Spleen (tissue), 11 donors: ENCODE data around the gene SH3BP1. TPM values are rescaled to one million over a fixed set of nuclear protein-coding genes. Genes with fewer than 3 reads are reported as not detected.
A peak's percentile ranks its signal among the peaks of the same experiment; 100 is the strongest.

ENCODE experiments used
- DNase-seq: peaks from one replicate; pipeline ENCODE4 v3.0.0-alpha.2; 2020
- H3K27ac ChIP-seq, 8 donors: fragments of 200-600 bp; sonication (generic) in 7 of 8; 1 replicate in 4 of 8; 2 replicates in 4 of 8; pipeline versions ENCODE4 v1.5.0 to v1.8.0; 2016 to 2021; ENCODE audit warnings: inconsistent platforms in 4 of 8, mild to moderate bottlenecking in 4 of 8, moderate library complexity in 1 of 8
- H3K27me3 ChIP-seq, 7 donors: fragments of 200-600 bp; sonication (generic) in 6 of 7; replicated peaks in 1 of 7; 1 replicate in 4 of 7; 2 replicates in 3 of 7; pipeline versions ENCODE4 v1.5.0 to v1.8.0; 2016 to 2021; ENCODE audit warnings: inconsistent platforms in 3 of 7, mild to moderate bottlenecking in 1 of 7
- H3K36me3 ChIP-seq, 6 donors: fragments of 200-600 bp; sonication (generic) in 5 of 6; 1 replicate in 4 of 6; 2 replicates in 2 of 6; pipeline versions ENCODE4 v1.5.0 to v1.8.0; 2016 to 2021; ENCODE audit warnings: inconsistent platforms in 2 of 6
- H3K4me1 ChIP-seq, 6 donors: fragments of 200-600 bp; sonication (generic) in 5 of 6; 1 replicate in 3 of 6; 2 replicates in 3 of 6; pipeline versions ENCODE4 v1.5.0 to v1.8.0; 2016 to 2021; ENCODE audit warnings: inconsistent platforms in 3 of 6
- H3K4me3 ChIP-seq, 8 donors: fragments of 200-600 bp; sonication (generic) in 7 of 8; 1 replicate in 4 of 8; 2 replicates in 4 of 8; pipeline versions ENCODE4 v1.5.0 to v1.8.0; 2016 to 2021; ENCODE audit warnings: inconsistent platforms in 4 of 8, mild to moderate bottlenecking in 4 of 8, moderate library complexity in 2 of 8
- H3K9me3 ChIP-seq, 8 donors: fragments of 200-600 bp; sonication (generic) in 7 of 8; 1 replicate in 4 of 8; 2 replicates in 4 of 8; pipeline versions ENCODE4 v1.5.0 to v1.8.0; 2016 to 2021; ENCODE audit warnings: inconsistent platforms in 4 of 8
- POLR2A ChIP-seq, 3 donors: fragments of 450-650 bp; IDR thresholded peaks; one replicate each; pipeline ENCODE4 v1.5.1; 2017; ENCODE audit warnings: antibody characterized with exemption in 3 of 3, mild to moderate bottlenecking in 1 of 3
- POLR2AphosphoS5 ChIP-seq, 3 donors: sonication (generic); formaldehyde crosslinking; IDR thresholded peaks; one replicate each; pipeline ENCODE4 v1.5.1; 2017; ENCODE audit warnings: antibody characterized with exemption in 3 of 3
- WGBS, 5 donors: extraction: QIAGEN DNeasy Blood & Tissue Kit in 3 of 5; methylation state at CpG; one replicate each; pipeline versions ENCODE4 v1.1.5 to v1.1.7; 2013 to 2018; 5-methylcytosine and 5-hydroxymethylcytosine counted together
- intact Hi-C: fragments of 100-400 bp; cut with DNase I; formaldehyde crosslinking; loops from one replicate; pipeline ENCODE4 v1.15.0; 2023; ENCODE audit warnings: low total_unique reads
- polyA plus RNA-seq, 3 donors: library from polyadenylated mRNA; stranded (reverse); fragments of 200-250 nt; gene quantifications; one replicate each; pipeline ENCODE4 v1.2.1, GENCODE V29; 2013
- total RNA-seq, 7 donors: library from RNA; depleted of rRNA in 3 of 7; stranded (reverse); fragments of >200 nt in 3 of 7; fragmentation: NEBNext Ultra II Directional in 4 of 7; extraction: Animal tissue kit (Norgen Biotek cat#: 25700) in 4 of 7; gene quantifications; one replicate each; pipeline versions ENCODE4 v1.1.0 to v1.2.1, GENCODE V29; 2016 to 2021
- TF ChIP-seq, protein P1 (sequence below), 11 experiments: fragments of 200-600 bp in 7 of 11; fragments of 450-650 bp in 4 of 11; sonication (generic) in 4 of 11; IDR thresholded peaks in 8 of 11; conservative IDR thresholded peaks in 3 of 11; 1 replicate in 7 of 11; 2 replicates in 4 of 11; pipeline versions ENCODE4 v1.4.0 to v1.8.0; 2016 to 2021; ENCODE audit warnings: antibody characterized with exemption in 11 of 11, inconsistent platforms in 4 of 11, mild to moderate bottlenecking in 1 of 11
- donor health status: healthy with polysubstance abuse.
- donor health status: DM: no; HTN: no; CAD: no; lungs with moderate emphysema.
- donor health status: DM: no; HTN: no; CAD: no.
- donor health status: Bipolar disorder and iron deficiency.
- donor health status: healthy.
- donor health status: DM: no; HTN: no; CAD: no.
- donor health status: DM: yes; HTN: yes; CAD: no.

SH3BP1 gene
- total and polyA plus RNA-seq, 10 donors = 17.7 to 78.9 (median 57.2) TPM

- no peaks in the 10 kb centered on the region for H3K9me3 ChIP-seq
- H3K27me3 ChIP-seq = no peaks in the 10 kb centered on the region
- peak overlapping the region; percentile 80 to 96 (median 90) for H3K27ac ChIP-seq
- WGBS, 5 donors = 62 to 78% (median 68%) methylated on average over 11 to 14 of the region's 14 CpGs
- peak; percentile 85 for DNase-seq
- TF ChIP-seq, protein P1, sequence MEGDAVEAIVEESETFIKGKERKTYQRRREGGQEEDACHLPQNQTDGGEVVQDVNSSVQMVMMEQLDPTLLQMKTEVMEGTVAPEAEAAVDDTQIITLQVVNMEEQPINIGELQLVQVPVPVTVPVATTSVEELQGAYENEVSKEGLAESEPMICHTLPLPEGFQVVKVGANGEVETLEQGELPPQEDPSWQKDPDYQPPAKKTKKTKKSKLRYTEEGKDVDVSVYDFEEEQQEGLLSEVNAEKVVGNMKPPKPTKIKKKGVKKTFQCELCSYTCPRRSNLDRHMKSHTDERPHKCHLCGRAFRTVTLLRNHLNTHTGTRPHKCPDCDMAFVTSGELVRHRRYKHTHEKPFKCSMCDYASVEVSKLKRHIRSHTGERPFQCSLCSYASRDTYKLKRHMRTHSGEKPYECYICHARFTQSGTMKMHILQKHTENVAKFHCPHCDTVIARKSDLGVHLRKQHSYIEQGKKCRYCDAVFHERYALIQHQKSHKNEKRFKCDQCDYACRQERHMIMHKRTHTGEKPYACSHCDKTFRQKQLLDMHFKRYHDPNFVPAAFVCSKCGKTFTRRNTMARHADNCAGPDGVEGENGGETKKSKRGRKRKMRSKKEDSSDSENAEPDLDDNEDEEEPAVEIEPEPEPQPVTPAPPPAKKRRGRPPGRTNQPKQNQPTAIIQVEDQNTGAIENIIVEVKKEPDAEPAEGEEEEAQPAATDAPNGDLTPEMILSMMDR (IDR thresholded peaks at IDR 0.05 in 8 of 11, conservative IDR thresholded peaks at IDR 0.05 in 3 of 11) = no peak
- peak in 1 of 3 donors; percentile 1 for TF ChIP-seq POLR2AphosphoS5 (IDR thresholded peaks at IDR 0.05)
- H3K36me3 ChIP-seq = peaks cover 0 to 47% (median 28%) of the 10 kb centered on the region in 6 donors
- intact Hi-C loops = no loop called here
- H3K4me1 ChIP-seq = peaks cover 59 to 88% (median 76%) of the 10 kb centered on the region in 6 donors
- peak overlapping the region in 2 of 8 donors; percentile 19 to 50 for H3K4me3 ChIP-seq
Measured at GRCh38 chr22:37632174-37633088, 7.0 kb upstream of the SH3BP1 start.

DNA sequence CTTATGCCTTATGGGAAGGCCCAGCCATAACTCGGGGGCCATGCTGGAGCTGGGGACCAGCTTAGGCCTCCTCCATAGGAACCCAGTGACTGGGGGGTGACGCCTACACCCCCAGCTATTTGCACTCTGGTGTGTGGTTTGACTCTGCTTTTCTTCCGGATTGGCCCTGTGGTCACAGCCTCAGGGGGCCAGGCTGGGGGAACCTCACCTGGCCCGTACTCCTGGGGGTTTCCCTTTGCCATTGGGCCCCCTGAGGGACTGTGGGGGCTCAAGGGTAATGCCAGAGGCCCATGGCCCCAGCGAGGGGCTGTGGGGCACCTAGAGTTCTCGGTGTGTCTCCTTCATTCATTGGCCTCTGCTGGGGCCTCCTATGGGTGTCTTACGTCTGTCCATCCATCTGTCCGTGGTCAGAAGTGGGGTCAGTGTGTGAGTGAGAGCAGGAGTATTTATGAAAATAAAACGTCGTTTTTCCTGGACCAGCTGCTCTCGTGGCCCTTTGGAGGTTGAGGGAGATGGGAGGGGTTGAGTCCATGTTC, 6.3 kb upstream of the SH3BP1 start:
- H3K36me3 ChIP-seq = peaks cover 0 to 47% (median 28%) of the 10 kb centered on the region in 6 donors
- peak; percentile 88 for DNase-seq
- peaks cover 59 to 88% (median 76%) of the 10 kb centered on the region in 6 donors for H3K4me1 ChIP-seq
- H3K4me3 ChIP-seq = peak overlapping the region in 4 of 8 donors; percentile 9 to 50 (median 18)
- H3K9me3 ChIP-seq = no peaks in the 10 kb centered on the region
- WGBS, 5 donors = 5 to 13% (median 9%) methylated on average over 7 to 11 of the region's 11 CpGs
- peak overlapping the region; percentile 80 to 96 (median 90) for H3K27ac ChIP-seq
- TF ChIP-seq POLR2A (IDR thresholded peaks at IDR 0.05) (no peak), POLR2AphosphoS5 (IDR thresholded peaks at IDR 0.05) (peak in 1 of 3 donors; percentile 26)
- TF ChIP-seq, protein P1 (IDR thresholded peaks at IDR 0.05 in 8 of 11, conservative IDR thresholded peaks at IDR 0.05 in 3 of 11) = no peak
- intact Hi-C loops = no loop called here
- H3K27me3 ChIP-seq = no peaks in the 10 kb centered on the region

- Histone ChIP-seq H3K27ac (peak overlapping the region; percentile 80 to 96 (median 90)), H3K4me3 (peak overlapping the region in 5 of 8 donors; percentile 9 to 50 (median 19)), H3K27me3 (no peaks in the 10 kb centered on the region), H3K36me3 (peaks cover 0 to 41% (median 28%) of the 10 kb centered on the region in 6 donors), H3K4me1 (peaks cover 66 to 88% (median 79%) of the 10 kb centered on the region in 6 donors), H3K9me3 (no peaks in the 10 kb centered on the region)
- 3 to 8% (median 5%) methylated on average over 9 to 24 of the region's 24 CpGs for WGBS, 5 donors
- TF ChIP-seq, protein P1 (IDR thresholded peaks at IDR 0.05 in 8 of 11, conservative IDR thresholded peaks at IDR 0.05 in 3 of 11) = peak in 9 of 11 experiments; percentile 5 to 41 (median 16)
- TF ChIP-seq POLR2AphosphoS5 (IDR thresholded peaks at IDR 0.05) (peak; percentile 83 to 89 (median 86)), POLR2A (IDR thresholded peaks at IDR 0.05) (peak in 1 of 3 donors; percentile 7)
- intact Hi-C loops = no loop called here
- DNase-seq = peak; percentile 96
Measured at GRCh38 chr22:37633625-37634416, 5.6 kb upstream of the SH3BP1 start.
